A673 (cell line): ENCODE data around the gene FRS2. TPM values are rescaled to one million over a fixed set of nuclear protein-coding genes. Genes with fewer than 3 reads are reported as not detected.

ENCODE experiments used
- BruUV-seq: library from RNA; stranded (reverse); fragments of 400-500 nt; replicated peaks from 2 replicates; lab custom pipeline; 2021; lab: Mats Ljungman, UMichigan
- CTCF ChIA-PET: fragments of 300-600 bp; sonication (Branson Sonifier 250); formaldehyde crosslinking; loops from one replicate; lab custom pipeline; 2022; ENCODE audit warnings: antibody characterized with exemption; lab: Charles Lee
- POLR2A ChIA-PET: fragments of 300-600 bp; sonication (Branson Sonifier 250); formaldehyde crosslinking; loops from one replicate; lab custom pipeline; 2022; ENCODE audit warnings: antibody characterized with exemption; ENCODE audit not compliant: low non-redundant PET; lab: Charles Lee
- DNase-seq: peaks from one replicate; pipeline ENCODE4 v3.0.0-alpha.2; 2015; ENCODE audit warnings: low spot score
- H3K27ac ChIP-seq: fragments of 200-600 bp; sonication (generic); 2 replicates; pipeline ENCODE4 v1.5.1; 2016; ENCODE audit warnings: mixed run types, low read depth, mild to moderate bottlenecking, mixed read lengths, antibody characterized with exemption, low read length; ENCODE audit not compliant: poor library complexity, severe bottlenecking
- H3K27me3 ChIP-seq: fragments of 200-600 bp; sonication (generic); replicated peaks from 2 replicates; pipeline ENCODE4 v1.6.1; 2017; ENCODE audit warnings: mixed run types, low read depth, mild to moderate bottlenecking, mixed read lengths, antibody characterized with exemption, low read length; ENCODE audit not compliant: insufficient read depth, poor library complexity
- H3K36me3 ChIP-seq: fragments of 200-600 bp; sonication (generic); 2 replicates; pipeline ENCODE4 v1.6.1; 2016; ENCODE audit warnings: mixed run types, mild to moderate bottlenecking, mixed read lengths, antibody characterized with exemption, low read length; ENCODE audit not compliant: insufficient read depth, poor library complexity, severe bottlenecking
- H3K4me1 ChIP-seq: fragments of 200-600 bp; sonication (generic); 2 replicates; pipeline ENCODE4 v1.6.1; 2017; ENCODE audit warnings: mixed run types, mild to moderate bottlenecking, mixed read lengths, antibody characterized with exemption, low read length; ENCODE audit not compliant: insufficient read depth, poor library complexity, severe bottlenecking
- H3K4me3 ChIP-seq: fragments of 200-600 bp; sonication (generic); 2 replicates; pipeline ENCODE4 v1.5.1; 2016; ENCODE audit warnings: low read depth, mixed run types, mild to moderate bottlenecking, mixed read lengths, low read length; ENCODE audit not compliant: poor library complexity, severe bottlenecking
- H3K9me3 ChIP-seq: fragments of 200-600 bp; sonication (generic); 2 replicates; pipeline ENCODE4 v1.6.1; 2016; ENCODE audit warnings: mixed run types, low read depth, mild to moderate bottlenecking, mixed read lengths, antibody characterized with exemption, low read length; ENCODE audit not compliant: poor library complexity, severe bottlenecking
- CTCF ChIP-seq: fragments of 300-800, 200-600 bp; sonication (generic); conservative IDR thresholded peaks from 2 replicates; pipeline ENCODE4 v1.5.1; 2017; ENCODE audit warnings: low read depth, mild to moderate bottlenecking, antibody characterized with exemption, low read length, moderate library complexity, mixed read lengths
- EZH2 ChIP-seq: fragments of 200-600 bp; sonication (generic); IDR thresholded peaks from 2 replicates; pipeline ENCODE4 v1.6.1; 2017; ENCODE audit warnings: borderline replicate concordance, low read depth, mild to moderate bottlenecking, mixed read lengths, antibody characterized with exemption, low read length; ENCODE audit not compliant: poor library complexity, severe bottlenecking
- intact Hi-C: fragments of 100-400 bp; cut with micrococcal nuclease; formaldehyde crosslinking; loops from one replicate; pipeline ENCODE4 v1.10.0; 2022; ENCODE audit not compliant: unreplicated experiment
- total RNA-seq: library from RNA; stranded (reverse); gene quantifications from 2 replicates; pipeline ENCODE4 v1.2.3, GENCODE V29; 2021

The FRS2 gene
- total RNA-seq, 1 experiment from 2014 or later = 34.5 TPM

DNA sequence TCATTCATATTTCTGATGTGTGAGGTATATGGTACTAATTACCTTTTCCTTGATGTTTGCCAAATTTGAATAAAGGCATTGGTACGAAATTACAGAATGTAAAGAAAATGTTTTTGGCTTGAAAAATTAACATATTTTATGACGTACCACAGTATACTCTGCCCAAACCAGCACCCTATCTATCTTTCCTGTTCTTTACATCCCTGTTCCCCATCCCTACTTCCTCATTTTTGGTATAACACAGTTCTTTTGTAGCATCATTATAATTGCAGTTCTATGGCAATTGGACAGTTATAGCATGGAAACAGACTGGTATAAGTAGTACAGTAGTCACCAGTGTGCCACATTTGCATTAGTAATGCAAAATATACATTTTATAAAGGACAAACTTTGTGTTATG lies 108.1 kb downstream of the FRS2 start:
- no peak overlapping the region for H3K4me3 ChIP-seq
- intact Hi-C loops = loop anchor here (10.0 kb wide), 1 partner anchor 223 kb away; the partner anchor contains the start of gene YEATS4
- no peaks in the 10 kb centered on the region for H3K4me1 ChIP-seq
- peaks cover 11% of the 10 kb centered on the region for H3K36me3 ChIP-seq
- H3K9me3 ChIP-seq = no peaks in the 10 kb centered on the region
- H3K27me3 ChIP-seq = no peaks in the 10 kb centered on the region
- no TSS peak for BruUV-seq
- DNase-seq = no peak
- TF ChIP-seq EZH2 = no peak
- ChIA-PET CTCF (no interaction called here), POLR2A (no interaction called here)
- H3K27ac ChIP-seq = no peak overlapping the region

GRCh38 chr12:69579029-69579428 lies 108.8 kb downstream of the FRS2 start:
- intact Hi-C loops = loop anchor here (10.0 kb wide), 1 partner anchor 224 kb away; the partner anchor contains the start of gene YEATS4
- DNase-seq = no peak

GRCh38 chr12:69580074-69580473 lies 109.9 kb downstream of the FRS2 start:
- Histone ChIP-seq H3K4me1 (no peaks in the 10 kb centered on the region), H3K4me3 (no peak overlapping the region), H3K27ac (no peak overlapping the region), H3K27me3 (no peaks in the 10 kb centered on the region), H3K9me3 (no peaks in the 10 kb centered on the region), H3K36me3 (no peaks in the 10 kb centered on the region)
- TF ChIP-seq EZH2 (no peak), CTCF (no peak)
- CTCF ChIA-PET = interaction anchor here (1.2 kb wide), 1 partner anchor 9 kb away, joined by 3 read pairs; no protein-coding TSS in a partner anchor
- intact Hi-C loops = no loop called here
- no TSS peak for BruUV-seq
- DNase-seq = no peak
- POLR2A ChIA-PET = no interaction called here

More at GRCh38 chr12:69579029-69579428, 108.8 kb downstream of the FRS2 start:
- no TSS peak for BruUV-seq
- Histone ChIP-seq H3K27ac (no peak overlapping the region), H3K27me3 (no peaks in the 10 kb centered on the region), H3K9me3 (no peaks in the 10 kb centered on the region), H3K4me3 (no peak overlapping the region), H3K4me1 (no peaks in the 10 kb centered on the region), H3K36me3 (peaks cover 9% of the 10 kb centered on the region)
- TF ChIP-seq CTCF (no peak), EZH2 (no peak)
- ChIA-PET POLR2A (no interaction called here), CTCF (no interaction called here)

- peak; percentile 56 for DNase-seq
- no peak overlapping the region for H3K4me3 ChIP-seq
- TF ChIP-seq CTCF (peak; percentile 48; the same call in 1 of the 2 replicates), EZH2 (no peak)
- intact Hi-C loops = no loop called here
- no TSS peak for BruUV-seq
- no peak overlapping the region for H3K27ac ChIP-seq
- ChIA-PET CTCF (no interaction called here), POLR2A (no interaction called here)
- H3K36me3 ChIP-seq = peaks cover 22% of the 10 kb centered on the region
- H3K4me1 ChIP-seq = peaks cover 10% of the 10 kb centered on the region
- H3K27me3 ChIP-seq = no peaks in the 10 kb centered on the region
- no peaks in the 10 kb centered on the region for H3K9me3 ChIP-seq
Measured at GRCh38 chr12:69583203-69583602, 113.0 kb downstream of the FRS2 start.
